Karpas-422 (cell line): ENCODE results near the gene ERC2. TPM values are rescaled to one million over a fixed set of nuclear protein-coding genes. Genes with fewer than 3 reads are reported as not detected.
A peak's percentile ranks its signal among the peaks of the same experiment; 100 is the strongest.

Source experiments
- DNase-seq: peaks from one replicate; pipeline ENCODE4 v3.0.0-alpha.2; 2015
- H2AFZ ChIP-seq: fragments of 200-600 bp; sonication (generic); 2 replicates; pipeline ENCODE4 v1.6.1; 2014; ENCODE audit warnings: antibody characterized with exemption, low read length, mixed read lengths
- H3K27ac ChIP-seq: fragments of 200-600 bp; sonication (generic); 2 replicates; pipeline ENCODE4 v1.5.1; 2014; ENCODE audit warnings: mild to moderate bottlenecking, low read length, moderate library complexity
- H3K27me3 ChIP-seq: fragments of 200-600 bp; sonication (generic); 2 replicates; pipeline ENCODE4 v1.6.1; 2014; ENCODE audit warnings: low read length, mixed read lengths
- H3K36me3 ChIP-seq: fragments of 200-600 bp; sonication (generic); 2 replicates; pipeline ENCODE4 v1.6.1; 2014; ENCODE audit warnings: low read length, mixed read lengths; ENCODE audit not compliant: insufficient read depth
- H3K4me1 ChIP-seq: fragments of 200-600 bp; sonication (generic); 2 replicates; pipeline ENCODE4 v1.6.1; 2014; ENCODE audit warnings: mild to moderate bottlenecking, low read length, mixed read lengths
- H3K4me2 ChIP-seq: fragments of 200-600 bp; sonication (generic); 2 replicates; pipeline ENCODE4 v1.6.1; 2014; ENCODE audit warnings: low read length, low read depth, mild to moderate bottlenecking; ENCODE audit not compliant: poor library complexity, severe bottlenecking
- H3K4me3 ChIP-seq: fragments of 200-600 bp; sonication (generic); 2 replicates; pipeline ENCODE4 v1.5.1; 2014; ENCODE audit warnings: mild to moderate bottlenecking, antibody characterized with exemption, low read length, mixed read lengths
- H3K79me2 ChIP-seq: fragments of 200-600 bp; sonication (generic); 2 replicates; pipeline ENCODE4 v1.6.1; 2014; ENCODE audit warnings: mild to moderate bottlenecking, low read length, mixed read lengths
- H3K9ac ChIP-seq: fragments of 200-600 bp; sonication (generic); 2 replicates; pipeline ENCODE4 v1.6.0; 2014; ENCODE audit warnings: low read length
- H3K9me2 ChIP-seq: fragments of 200-600 bp; sonication (generic), shearing (Covaris generic); replicated peaks from 2 replicates; pipeline ENCODE4 v1.6.0; 2014; ENCODE audit warnings: mild to moderate bottlenecking, low read length, moderate library complexity; ENCODE audit not compliant: insufficient read depth
- H3K9me3 ChIP-seq: fragments of 300-700, 200-600 bp; sonication (generic); 2 replicates; pipeline ENCODE4 v1.6.1; 2014; ENCODE audit warnings: low read length, mixed read lengths
- H4K20me1 ChIP-seq: fragments of 200-600 bp; sonication (generic); 2 replicates; pipeline ENCODE4 v1.6.1; 2014; ENCODE audit warnings: mild to moderate bottlenecking, antibody characterized with exemption, low read length, low read depth; ENCODE audit not compliant: insufficient read depth
- total RNA-seq: library from RNA; depleted of rRNA; stranded (reverse); fragments of >200 nt; shearing (Covaris generic); gene quantifications from 2 replicates; pipeline ENCODE4 v1.2.3, GENCODE V29; 2014; ENCODE audit warnings: low replicate concordance

ERC2 gene
- total RNA-seq, 1 experiment from 2014 or later = 3.7 TPM

GRCh38 chr3:55688154-55688553 is 780.1 kb downstream of the ERC2 start:
- Histone ChIP-seq H3K4me3 (no peak overlapping the region), H3K4me1 (peaks cover 83% of the 10 kb centered on the region), H2AFZ (no peak overlapping the region), H3K4me2 (peak overlapping the region; percentile 62), H3K27me3 (no peaks in the 10 kb centered on the region), H3K36me3 (no peaks in the 10 kb centered on the region), H3K9ac (no peak overlapping the region), H3K9me2 (no peaks in the 10 kb centered on the region), H4K20me1 (no peaks in the 10 kb centered on the region), H3K79me2 (no peaks in the 10 kb centered on the region), H3K9me3 (no peaks in the 10 kb centered on the region), H3K27ac (no peak overlapping the region)
- no peak for DNase-seq

GRCh38 chr3:55687526-55687925 is 780.7 kb downstream of the ERC2 start:
- Histone ChIP-seq H3K27me3 (no peaks in the 10 kb centered on the region), H3K27ac (peak overlapping the region; percentile 68), H3K36me3 (no peaks in the 10 kb centered on the region), H3K4me1 (peaks cover 83% of the 10 kb centered on the region), H3K4me3 (peak overlapping the region; percentile 46; the same call in 1 of the 2 replicates), H3K9me3 (no peaks in the 10 kb centered on the region), H2AFZ (peak overlapping the region; percentile 37), H4K20me1 (no peaks in the 10 kb centered on the region), H3K9ac (peak overlapping the region; percentile 62), H3K79me2 (no peaks in the 10 kb centered on the region), H3K4me2 (peak overlapping the region; percentile 62), H3K9me2 (no peaks in the 10 kb centered on the region)
- DNase-seq = peak; percentile 51

- no peaks in the 10 kb centered on the region for H3K79me2 ChIP-seq
- H3K27me3 ChIP-seq = no peaks in the 10 kb centered on the region
- peaks cover 79% of the 10 kb centered on the region for H3K4me1 ChIP-seq
- peak overlapping the region; percentile 62 for H3K4me2 ChIP-seq
- H2AFZ ChIP-seq = peak overlapping the region; percentile 66
- H4K20me1 ChIP-seq = no peaks in the 10 kb centered on the region
- H3K9ac ChIP-seq = peak overlapping the region; percentile 62
- H3K27ac ChIP-seq = peak overlapping the region; percentile 68
- no peaks in the 10 kb centered on the region for H3K36me3 ChIP-seq
- H3K9me2 ChIP-seq = no peaks in the 10 kb centered on the region
- no peaks in the 10 kb centered on the region for H3K9me3 ChIP-seq
- peak overlapping the region; percentile 46 for H3K4me3 ChIP-seq
- peak; percentile 67 for DNase-seq
These were observed 781.6 kb downstream of the ERC2 start for GRCh38 chr3:55686426-55687254.

- no peaks in the 10 kb centered on the region for H3K27me3 ChIP-seq
- DNase-seq = no peak
- no peak overlapping the region for H3K9ac ChIP-seq
- no peaks in the 10 kb centered on the region for H3K9me3 ChIP-seq
- H3K36me3 ChIP-seq = no peaks in the 10 kb centered on the region
- H3K79me2 ChIP-seq = no peaks in the 10 kb centered on the region
- H3K4me2 ChIP-seq = no peak overlapping the region
- H3K4me1 ChIP-seq = peaks cover 66% of the 10 kb centered on the region
- no peak overlapping the region for H3K27ac ChIP-seq
- no peak overlapping the region for H3K4me3 ChIP-seq
- H3K9me2 ChIP-seq = no peaks in the 10 kb centered on the region
- H4K20me1 ChIP-seq = no peaks in the 10 kb centered on the region
- H2AFZ ChIP-seq = no peak overlapping the region
These were observed 784.5 kb downstream of the ERC2 start for GRCh38 chr3:55683666-55684270.

- Histone ChIP-seq H3K4me1 (peaks cover 61% of the 10 kb centered on the region), H3K9me3 (no peaks in the 10 kb centered on the region), H3K36me3 (no peaks in the 10 kb centered on the region), H3K4me2 (no peak overlapping the region), H2AFZ (no peak overlapping the region), H3K9me2 (no peaks in the 10 kb centered on the region), H3K4me3 (no peak overlapping the region), H3K27ac (no peak overlapping the region), H3K79me2 (no peaks in the 10 kb centered on the region), H4K20me1 (no peaks in the 10 kb centered on the region), H3K9ac (no peak overlapping the region), H3K27me3 (no peaks in the 10 kb centered on the region)
- no peak for DNase-seq
These were observed 785.8 kb downstream of the ERC2 start for GRCh38 chr3:55682461-55682860.

- Histone ChIP-seq H2AFZ (no peak overlapping the region), H3K36me3 (no peaks in the 10 kb centered on the region), H3K4me2 (no peak overlapping the region), H3K9me3 (no peaks in the 10 kb centered on the region), H3K79me2 (no peaks in the 10 kb centered on the region), H3K9me2 (no peaks in the 10 kb centered on the region), H3K27ac (no peak overlapping the region), H3K4me3 (no peak overlapping the region), H3K9ac (no peak overlapping the region), H4K20me1 (no peaks in the 10 kb centered on the region), H3K27me3 (no peaks in the 10 kb centered on the region), H3K4me1 (peaks cover 32% of the 10 kb centered on the region)
- DNase-seq = no peak
These were observed 789.6 kb downstream of the ERC2 start for GRCh38 chr3:55678546-55679216.

- no peaks in the 10 kb centered on the region for H4K20me1 ChIP-seq
- H3K36me3 ChIP-seq = no peaks in the 10 kb centered on the region
- no peak overlapping the region for H3K9ac ChIP-seq
- no peak for DNase-seq
- no peak overlapping the region for H3K4me2 ChIP-seq
- no peak overlapping the region for H3K4me3 ChIP-seq
- H3K79me2 ChIP-seq = no peaks in the 10 kb centered on the region
- no peaks in the 10 kb centered on the region for H3K27me3 ChIP-seq
- H3K4me1 ChIP-seq = peaks cover 32% of the 10 kb centered on the region
- no peaks in the 10 kb centered on the region for H3K9me3 ChIP-seq
- H2AFZ ChIP-seq = no peak overlapping the region
- H3K9me2 ChIP-seq = no peaks in the 10 kb centered on the region
- no peak overlapping the region for H3K27ac ChIP-seq
These were observed 791.6 kb downstream of the ERC2 start for GRCh38 chr3:55676643-55677042.

GRCh38 chr3:55675478-55675877 is 792.8 kb downstream of the ERC2 start:
- Histone ChIP-seq H3K79me2 (no peaks in the 10 kb centered on the region), H3K4me2 (peak overlapping the region; percentile 13), H3K4me3 (no peak overlapping the region), H4K20me1 (no peaks in the 10 kb centered on the region), H3K4me1 (peaks cover 32% of the 10 kb centered on the region), H2AFZ (peak overlapping the region; percentile 69; the same call in 1 of the 2 replicates), H3K9ac (no peak overlapping the region), H3K9me3 (no peaks in the 10 kb centered on the region), H3K27me3 (no peaks in the 10 kb centered on the region), H3K36me3 (no peaks in the 10 kb centered on the region), H3K27ac (no peak overlapping the region), H3K9me2 (no peaks in the 10 kb centered on the region)
- no peak for DNase-seq
